H9 (cell line): ENCODE measurements around the gene VANGL2. TPM values are rescaled to one million over a fixed set of nuclear protein-coding genes. Genes with fewer than 3 reads are reported as not detected.

Source experiments
- DNase-seq: peaks from one replicate; pipeline ENCODE4 v3.0.0-alpha.2; 2017
- H2AFZ ChIP-seq: one replicate; pipeline ENCODE4 v1.6.1; 2013; ENCODE audit warnings: mild to moderate bottlenecking, low read length, control low read depth, moderate library complexity
- H2AK5ac ChIP-seq: 2 replicates; pipeline ENCODE4 v1.6.1; 2013; ENCODE audit warnings: low read length, control low read depth, mixed read lengths; ENCODE audit not compliant: insufficient read length
- H2BK120ac ChIP-seq: one replicate; pipeline ENCODE4 v1.6.1; 2013; ENCODE audit warnings: low read depth, mild to moderate bottlenecking, low read length, control low read depth, inconsistent platforms; ENCODE audit not compliant: poor library complexity, severe bottlenecking
- H2BK12ac ChIP-seq: 2 replicates; pipeline ENCODE4 v1.6.1; 2013; ENCODE audit warnings: low read length, control low read depth, mixed read lengths, low read depth; ENCODE audit not compliant: insufficient read length
- H2BK15ac ChIP-seq: 2 replicates; pipeline ENCODE4 v1.6.1; 2013; ENCODE audit warnings: low read depth, low read length, control low read depth
- H2BK20ac ChIP-seq: one replicate; pipeline ENCODE4 v1.6.1; 2013; ENCODE audit warnings: low read depth, mild to moderate bottlenecking, low read length, control low read depth, inconsistent platforms; ENCODE audit not compliant: poor library complexity, severe bottlenecking
- H2BK5ac ChIP-seq: 2 replicates; pipeline ENCODE4 v1.6.1; 2013; ENCODE audit warnings: low read length, control low read depth, mixed read lengths; ENCODE audit not compliant: insufficient read length
- H3K14ac ChIP-seq: 2 replicates; pipeline ENCODE4 v1.6.1; 2013; ENCODE audit warnings: low read length, control low read depth; ENCODE audit not compliant: insufficient read depth
- H3K18ac ChIP-seq: 2 replicates; pipeline ENCODE4 v1.6.1; 2013; ENCODE audit warnings: low read depth, mild to moderate bottlenecking, mixed read lengths, low read length, control low read depth; ENCODE audit not compliant: insufficient read length
- H3K23ac ChIP-seq: 2 replicates; pipeline ENCODE4 v1.6.1; 2013; ENCODE audit warnings: low read length, control low read depth, mixed read lengths, low read depth; ENCODE audit not compliant: insufficient read length
- H3K23me2 ChIP-seq: 2 replicates; pipeline ENCODE4 v1.6.1; 2013; ENCODE audit warnings: low read depth, mild to moderate bottlenecking, mixed read lengths, low read length, control low read depth; ENCODE audit not compliant: insufficient read length, poor library complexity, severe bottlenecking
- H3K27ac ChIP-seq: 2 replicates; pipeline ENCODE4 v1.5.1; 2013; ENCODE audit warnings: low read length, control low read depth, mixed read lengths, low read depth; ENCODE audit not compliant: insufficient read length
- H3K27me3 ChIP-seq: 2 replicates; pipeline ENCODE4 v1.6.1; 2013; ENCODE audit warnings: low read length, control low read depth, inconsistent platforms; ENCODE audit not compliant: insufficient read depth
- H3K4ac ChIP-seq: 2 replicates; pipeline ENCODE4 v1.6.1; 2013; ENCODE audit warnings: low read depth, mild to moderate bottlenecking, control low read depth, inconsistent platforms, low read length, moderate library complexity
- H3K4me1 ChIP-seq: 2 replicates; pipeline ENCODE4 v1.6.1; 2013; ENCODE audit warnings: low read length, control low read depth, inconsistent platforms; ENCODE audit not compliant: insufficient read depth
- H3K4me2 ChIP-seq: 2 replicates; pipeline ENCODE4 v1.6.1; 2013; ENCODE audit warnings: low read length, control low read depth, mixed read lengths; ENCODE audit not compliant: insufficient read length, insufficient read depth
- H3K56ac ChIP-seq: 2 replicates; pipeline ENCODE4 v1.6.1; 2013; ENCODE audit warnings: low read depth, mild to moderate bottlenecking, mixed read lengths, low read length, control low read depth; ENCODE audit not compliant: insufficient read length
- H3K79me1 ChIP-seq: 2 replicates; pipeline ENCODE4 v1.6.1; 2013; ENCODE audit warnings: low read depth, mild to moderate bottlenecking, moderate library complexity, low read length, control low read depth, inconsistent platforms; ENCODE audit not compliant: insufficient read depth, poor library complexity, severe bottlenecking
- H3K79me2 ChIP-seq: 2 replicates; pipeline ENCODE4 v1.6.1; 2013; ENCODE audit warnings: low read length, control low read depth, inconsistent platforms; ENCODE audit not compliant: insufficient read depth
- H3K9ac ChIP-seq: 2 replicates; pipeline ENCODE4 v1.6.1; 2013; ENCODE audit warnings: low read length, control low read depth, mixed read lengths; ENCODE audit not compliant: insufficient read length; ENCODE audit errors: extremely low read depth
- H3K9me3 ChIP-seq: one replicate; pipeline ENCODE4 v1.6.1; 2013; ENCODE audit warnings: low read depth, low read length, inconsistent platforms; ENCODE audit not compliant: control insufficient read depth
- H3T11ph ChIP-seq: one replicate; pipeline ENCODE4 v1.6.1; 2013; ENCODE audit warnings: mild to moderate bottlenecking, low read length, control low read depth, inconsistent platforms
- H4K20me1 ChIP-seq: one replicate; pipeline ENCODE4 v1.6.1; 2013; ENCODE audit not compliant: control insufficient read depth, insufficient read length, insufficient read depth
- H4K5ac ChIP-seq: 2 replicates; pipeline ENCODE4 v1.6.1; 2013; ENCODE audit warnings: low read depth, mild to moderate bottlenecking, mixed read lengths, low read length, control low read depth; ENCODE audit not compliant: insufficient read length
- H4K8ac ChIP-seq: replicated peaks from 2 replicates; pipeline ENCODE4 v1.6.1; 2013; ENCODE audit warnings: low read length, control low read depth, mixed read lengths, low read depth; ENCODE audit not compliant: insufficient read length
- H4K91ac ChIP-seq: 2 replicates; pipeline ENCODE4 v1.6.1; 2013; ENCODE audit warnings: low read depth, mild to moderate bottlenecking, moderate library complexity, mixed read lengths, low read length, control low read depth; ENCODE audit not compliant: insufficient read length
- H3K27ac Mint-ChIP-seq, 3 experiments: 2 replicates in 2 of 3; 3 replicates in 1 of 3; pipeline ENCODE4 v1.8.0; 2020 to 2021; ENCODE audit warnings: mixed read lengths in 3 of 3, mild to moderate bottlenecking in 1 of 3, moderate library complexity in 1 of 3
- H3K27me3 Mint-ChIP-seq: 2 replicates; pipeline ENCODE4 v1.8.0; 2021; ENCODE audit warnings: low read depth, mild to moderate bottlenecking, moderate library complexity, mixed read lengths
- H3K36me3 Mint-ChIP-seq, 3 experiments: 2 replicates in 2 of 3; 3 replicates in 1 of 3; pipeline ENCODE4 v1.8.0; 2020 to 2021; ENCODE audit warnings: low read depth in 3 of 3, mixed read lengths in 3 of 3; ENCODE audit not compliant: insufficient read depth in 1 of 3
- H3K4me1 Mint-ChIP-seq, 2 experiments: 2 replicates each; pipeline ENCODE4 v1.8.0; 2020; ENCODE audit warnings: mixed read lengths in 2 of 2
- H3K4me3 Mint-ChIP-seq, 2 experiments: 2 replicates in 1 of 2; 3 replicates in 1 of 2; pipeline ENCODE4 v1.8.0; 2020 to 2021; ENCODE audit warnings: mild to moderate bottlenecking in 2 of 2, mixed read lengths in 2 of 2, moderate library complexity in 1 of 2
- H3K9me3 Mint-ChIP-seq, 2 experiments: 2 replicates in 1 of 2; 3 replicates in 1 of 2; pipeline ENCODE4 v1.8.0; 2020; ENCODE audit warnings: mild to moderate bottlenecking in 2 of 2, mixed read lengths in 2 of 2, moderate library complexity in 1 of 2
- CTCF ChIP-seq: fragments of 200-600 bp; sonication (generic); conservative IDR thresholded peaks from 3 replicates; pipeline ENCODE4 v1.8.0; 2021; ENCODE audit warnings: antibody characterized with exemption, mild to moderate bottlenecking
- WGBS: extraction: QIAGEN DNeasy Blood & Tissue Kit; methylation state at CpG from one replicate; pipeline ENCODE4 v1.1.7; 2013; ENCODE audit warnings: missing lambda C conversion rate, low lambda C conversion rate, mixed read lengths; ENCODE audit not compliant: insufficient read length; ENCODE audit errors: extremely low coverage; 5-methylcytosine and 5-hydroxymethylcytosine counted together
- total RNA-seq: library from RNA; stranded (reverse); gene quantifications from 2 replicates; pipeline ENCODE4 v1.2.1, GENCODE V29; 2021

Gene VANGL2
- total RNA-seq, 1 experiment from 2014 or later = 58.5 TPM

GRCh38 chr1:160371756-160372155 lies 28.6 kb upstream of the VANGL2 start:
- Histone ChIP-seq H3K4ac (no peak overlapping the region), H4K8ac (no peak overlapping the region), H2BK15ac (no peak overlapping the region), H2AFZ (no peak overlapping the region), H3K79me1 (no peaks in the 10 kb centered on the region), H3K9me3 (no peaks in the 10 kb centered on the region), H3T11ph (no peak overlapping the region), H3K4me1 (peaks cover 14% of the 10 kb centered on the region), H3K14ac (no peak overlapping the region), H3K4me2 (no peak overlapping the region), H4K20me1 (no peaks in the 10 kb centered on the region), H3K79me2 (no peaks in the 10 kb centered on the region), H2BK5ac (no peak overlapping the region), H3K27me3 (no peaks in the 10 kb centered on the region), H4K91ac (no peak overlapping the region), H3K56ac (no peak overlapping the region), H3K27ac (no peak overlapping the region), H2BK120ac (no peak overlapping the region), H2BK12ac (no peak overlapping the region), H2BK20ac (no peak overlapping the region), H3K23me2 (peaks cover 7% of the 10 kb centered on the region), H4K5ac (no peak overlapping the region), H2AK5ac (no peak overlapping the region), H3K9ac (no peak overlapping the region), H3K18ac (no peak overlapping the region), H3K23ac (no peak overlapping the region)
- no CpG with 5 or more reads among the region's 4 CpGs for WGBS
- Mint-ChIP-seq H3K9me3 (no peaks in the 10 kb centered on the region; a peak in 1 of 5 replicates), H3K4me3 (no peak overlapping the region), H3K36me3 (peaks cover 0 to 2% (median 0%) of the 10 kb centered on the region in 3 experiments; a peak in 1 of 7 replicates), H3K27me3 (peaks cover 4% of the 10 kb centered on the region; the same call in 1 of the 2 replicates), H3K4me1 (peaks cover 44 to 59% of the 10 kb centered on the region in 2 experiments), H3K27ac (no peak overlapping the region; a peak in 1 of 7 replicates)
- no peak for TF ChIP-seq CTCF
- DNase-seq = no peak
